ENCODE measurements around the gene GOLGA7B.

GOLGA7B gene

GRCh38 chr10:97818572-97818971, 31.1 kb upstream of the GOLGA7B start:
- H3K27me3 Mint-ChIP-seq (ENCODE audit: low read depth, poor library complexity) = peaks cover 38% of the 10 kb centered on the region
- TF ChIP-seq CTCF (IDR thresholded peaks at IDR 0.05) = no peak
- H3K36me3 Mint-ChIP-seq (ENCODE audit: low read depth) = no peaks in the 10 kb centered on the region
- no peak overlapping the region for H3K4me3 Mint-ChIP-seq
- no peaks in the 10 kb centered on the region for H3K9me3 Mint-ChIP-seq
- H3K27ac Mint-ChIP-seq = no peak overlapping the region
- H3K4me1 Mint-ChIP-seq = no peaks in the 10 kb centered on the region
- DNase-seq = no peak

- Mint-ChIP-seq H3K4me3 (no peak overlapping the region), H3K9me3 (no peaks in the 10 kb centered on the region), H3K27ac (no peak overlapping the region), H3K27me3 (ENCODE audit: low read depth, poor library complexity) (peaks cover 40% of the 10 kb centered on the region), H3K36me3 (ENCODE audit: low read depth) (no peaks in the 10 kb centered on the region), H3K4me1 (no peaks in the 10 kb centered on the region)
- TF ChIP-seq CTCF (IDR thresholded peaks at IDR 0.05) = no peak
- DNase-seq = no peak
Measured at GRCh38 chr10:97820096-97820704, 29.4 kb upstream of the GOLGA7B start.

- no peaks in the 10 kb centered on the region for H3K36me3 Mint-ChIP-seq (ENCODE audit: low read depth)
- no peak for TF ChIP-seq CTCF (IDR thresholded peaks at IDR 0.05)
- no peaks in the 10 kb centered on the region for H3K4me1 Mint-ChIP-seq
- H3K4me3 Mint-ChIP-seq = no peak overlapping the region
- H3K9me3 Mint-ChIP-seq = no peaks in the 10 kb centered on the region
- H3K27ac Mint-ChIP-seq = no peak overlapping the region
- H3K27me3 Mint-ChIP-seq (ENCODE audit: low read depth, poor library complexity) = peaks cover 47% of the 10 kb centered on the region
- no peak for DNase-seq
Measured at GRCh38 chr10:97821308-97822038, 28.2 kb upstream of the GOLGA7B start.

GRCh38 chr10:97822261-97822687, 27.4 kb upstream of the GOLGA7B start:
- Mint-ChIP-seq H3K4me3 (no peak overlapping the region), H3K36me3 (ENCODE audit: low read depth) (no peaks in the 10 kb centered on the region), H3K27ac (no peak overlapping the region), H3K4me1 (no peaks in the 10 kb centered on the region), H3K27me3 (ENCODE audit: low read depth, poor library complexity) (peaks cover 50% of the 10 kb centered on the region), H3K9me3 (no peaks in the 10 kb centered on the region)
- no peak for DNase-seq
- no peak for TF ChIP-seq CTCF (IDR thresholded peaks at IDR 0.05)

GRCh38 chr10:97823734-97824133, 25.9 kb upstream of the GOLGA7B start:
- H3K27me3 Mint-ChIP-seq (ENCODE audit: low read depth, poor library complexity) = peaks cover 48% of the 10 kb centered on the region
- no peaks in the 10 kb centered on the region for H3K4me1 Mint-ChIP-seq
- no peak for TF ChIP-seq CTCF (IDR thresholded peaks at IDR 0.05)
- no peaks in the 10 kb centered on the region for H3K9me3 Mint-ChIP-seq
- H3K36me3 Mint-ChIP-seq (ENCODE audit: low read depth) = no peaks in the 10 kb centered on the region
- DNase-seq = no peak
- no peak overlapping the region for H3K27ac Mint-ChIP-seq
- no peak overlapping the region for H3K4me3 Mint-ChIP-seq

Data from nephron progenitor cell (in vitro differentiated cells).